Measurements from ENCODE around the gene CHAF1A.

CHAF1A gene

DNA sequence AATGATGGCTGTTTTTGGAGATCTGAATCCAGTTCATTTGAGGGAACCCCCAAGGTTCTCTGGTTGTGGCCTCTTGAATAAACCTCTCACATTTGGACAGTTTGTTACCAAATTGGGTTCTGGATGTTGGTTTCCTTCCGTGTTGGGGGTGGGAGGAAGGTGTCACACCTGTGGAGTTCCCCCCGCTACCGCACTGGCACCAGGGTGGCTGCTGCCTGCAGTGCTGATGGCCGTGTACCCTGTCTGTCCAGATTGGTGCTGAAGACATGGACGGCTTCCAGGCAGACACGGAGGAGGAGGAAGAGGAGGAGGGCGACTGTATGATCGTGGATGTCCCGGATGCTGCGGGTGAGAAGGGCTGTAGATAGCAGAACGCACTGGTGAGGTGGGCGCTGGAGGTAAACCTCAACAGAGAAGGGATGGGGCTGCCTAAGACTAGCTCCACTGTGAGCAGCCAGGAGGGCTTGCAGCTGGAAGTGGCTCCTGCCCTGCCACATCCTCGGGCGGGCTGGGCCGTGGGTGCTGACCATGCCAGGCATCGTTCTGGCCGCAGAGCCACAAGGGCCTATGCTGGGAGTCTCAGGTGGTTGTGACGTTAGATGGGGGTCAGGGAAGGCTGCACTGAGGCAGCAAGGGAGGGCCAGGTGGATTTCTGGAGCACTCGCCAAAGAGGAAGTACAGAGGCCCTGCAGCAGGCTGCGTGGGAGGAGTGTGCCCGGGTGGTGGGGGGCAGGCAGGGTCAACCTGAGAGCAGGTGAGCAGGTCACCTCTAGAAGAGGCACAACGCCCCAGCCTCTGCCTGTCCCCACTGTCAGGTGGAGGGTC is 39.8 kb downstream of the CHAF1A start:
- TF ChIP-seq FOXP2 (optimal IDR thresholded peaks at IDR 0.05; ENCODE audit: borderline replicate concordance, extremely low read depth, extremely low read length, insufficient read depth), result no peak
- TF ChIP-seq POLR2AphosphoS5 (IDR thresholded peaks at IDR 0.05; ENCODE audit: low read depth, low read length), result peak; percentile 36; the same call in 1 of the 2 replicates

DNA sequence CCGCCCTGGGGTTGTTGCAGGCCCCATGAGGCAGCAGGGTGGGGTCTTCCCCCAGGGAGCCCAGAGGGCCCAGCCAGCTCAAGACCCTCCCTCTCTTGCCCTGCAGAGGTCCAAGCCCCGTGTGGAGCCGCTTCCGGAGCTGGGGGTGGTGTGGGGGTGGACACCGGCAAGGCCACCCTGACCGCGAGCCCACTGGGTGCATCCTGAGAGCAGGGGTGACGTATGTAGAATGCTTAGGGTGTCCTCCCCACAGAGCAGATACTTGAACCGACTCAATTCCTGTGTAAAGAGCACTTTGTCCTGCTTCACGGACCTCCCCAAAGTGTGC is 40.3 kb downstream of the CHAF1A start:
- TF ChIP-seq POLR2AphosphoS5 (IDR thresholded peaks at IDR 0.05; ENCODE audit: low read depth, low read length) (0 out of 2 replicates have a peak, but pooled peaks have one; percentile 7), TAF1 (IDR thresholded peaks at IDR 0.05; ENCODE audit: borderline replicate concordance, insufficient read depth, low read length) (no peak)

DNA sequence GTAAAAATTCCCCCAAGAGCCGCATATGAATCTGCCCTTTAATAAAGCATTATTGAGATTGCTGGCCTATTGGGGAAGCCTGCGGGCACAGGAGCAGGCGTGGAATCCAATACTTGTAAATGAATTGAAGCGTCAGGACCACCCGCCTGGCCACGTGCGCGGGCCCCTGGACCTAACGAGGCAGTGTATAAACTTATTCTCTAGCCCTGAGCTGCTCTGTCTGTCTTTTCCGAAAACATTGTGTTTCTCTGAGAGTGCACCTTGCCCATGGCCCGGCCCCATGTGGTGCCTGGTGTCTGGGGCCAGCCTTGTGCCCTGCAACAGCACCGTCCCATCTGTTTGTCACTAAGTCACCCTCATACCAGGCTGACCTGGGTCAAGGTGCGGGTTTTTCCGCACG is 40.7 kb downstream of the CHAF1A start:
- TF ChIP-seq POLR2AphosphoS5 (IDR thresholded peaks at IDR 0.05; ENCODE audit: low read depth, low read length) (no peak), SIN3A (IDR thresholded peaks at IDR 0.05; ENCODE audit: borderline replicate concordance, insufficient read depth, low read length) (no peak), FOXP2 (optimal IDR thresholded peaks at IDR 0.05; ENCODE audit: borderline replicate concordance, extremely low read depth, extremely low read length, insufficient read depth) (no peak)

DNA sequence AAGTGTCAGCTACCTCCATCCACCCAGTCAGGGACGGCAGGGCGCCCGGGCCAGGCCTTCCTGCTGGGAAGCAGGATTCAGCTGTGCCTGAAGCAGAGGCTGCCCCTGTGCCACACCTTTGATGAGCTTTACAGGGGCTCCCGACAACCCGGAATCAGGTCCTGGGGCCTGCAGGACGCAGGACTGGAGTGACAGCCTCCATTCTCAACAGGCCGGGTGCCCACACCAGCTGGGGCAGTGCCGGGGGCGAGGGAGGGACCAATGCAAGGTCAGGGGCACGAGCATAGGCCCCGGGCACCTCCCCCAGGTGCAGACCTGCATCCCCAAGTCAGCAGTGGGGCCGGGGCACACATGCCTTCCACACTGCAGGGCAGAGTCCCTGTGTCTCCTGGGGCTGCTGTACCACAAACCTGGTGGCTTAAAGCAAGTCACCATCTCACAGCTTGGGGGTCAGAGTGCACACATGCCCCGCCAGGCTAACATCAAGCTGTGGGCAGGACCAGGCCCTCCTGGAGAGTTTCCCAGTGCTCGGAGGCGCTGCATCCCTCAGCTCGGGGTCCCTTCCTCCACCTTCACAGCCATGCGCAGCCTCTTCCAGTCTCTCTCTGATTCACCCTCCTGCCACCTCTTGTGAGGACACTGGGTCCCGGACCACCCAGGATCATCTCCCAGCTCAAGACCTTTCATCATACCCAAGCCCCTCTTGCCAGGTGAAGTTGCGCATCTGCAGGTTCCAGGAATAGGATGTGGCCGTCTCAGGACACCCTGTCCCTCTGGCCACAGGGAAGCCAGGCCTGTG is 41.7 kb downstream of the CHAF1A start:
- TF ChIP-seq SIN3A (IDR thresholded peaks at IDR 0.05; ENCODE audit: borderline replicate concordance, insufficient read depth, low read length) (no peak), TAF1 (IDR thresholded peaks at IDR 0.05; ENCODE audit: borderline replicate concordance, insufficient read depth, low read length) (no peak), FOXP2 (optimal IDR thresholded peaks at IDR 0.05; ENCODE audit: borderline replicate concordance, extremely low read depth, extremely low read length, insufficient read depth) (no peak), POLR2AphosphoS5 (IDR thresholded peaks at IDR 0.05; ENCODE audit: low read depth, low read length) (no peak; the same call in 1 of the 2 replicates)
- TF ChIP-seq, protein P1, sequence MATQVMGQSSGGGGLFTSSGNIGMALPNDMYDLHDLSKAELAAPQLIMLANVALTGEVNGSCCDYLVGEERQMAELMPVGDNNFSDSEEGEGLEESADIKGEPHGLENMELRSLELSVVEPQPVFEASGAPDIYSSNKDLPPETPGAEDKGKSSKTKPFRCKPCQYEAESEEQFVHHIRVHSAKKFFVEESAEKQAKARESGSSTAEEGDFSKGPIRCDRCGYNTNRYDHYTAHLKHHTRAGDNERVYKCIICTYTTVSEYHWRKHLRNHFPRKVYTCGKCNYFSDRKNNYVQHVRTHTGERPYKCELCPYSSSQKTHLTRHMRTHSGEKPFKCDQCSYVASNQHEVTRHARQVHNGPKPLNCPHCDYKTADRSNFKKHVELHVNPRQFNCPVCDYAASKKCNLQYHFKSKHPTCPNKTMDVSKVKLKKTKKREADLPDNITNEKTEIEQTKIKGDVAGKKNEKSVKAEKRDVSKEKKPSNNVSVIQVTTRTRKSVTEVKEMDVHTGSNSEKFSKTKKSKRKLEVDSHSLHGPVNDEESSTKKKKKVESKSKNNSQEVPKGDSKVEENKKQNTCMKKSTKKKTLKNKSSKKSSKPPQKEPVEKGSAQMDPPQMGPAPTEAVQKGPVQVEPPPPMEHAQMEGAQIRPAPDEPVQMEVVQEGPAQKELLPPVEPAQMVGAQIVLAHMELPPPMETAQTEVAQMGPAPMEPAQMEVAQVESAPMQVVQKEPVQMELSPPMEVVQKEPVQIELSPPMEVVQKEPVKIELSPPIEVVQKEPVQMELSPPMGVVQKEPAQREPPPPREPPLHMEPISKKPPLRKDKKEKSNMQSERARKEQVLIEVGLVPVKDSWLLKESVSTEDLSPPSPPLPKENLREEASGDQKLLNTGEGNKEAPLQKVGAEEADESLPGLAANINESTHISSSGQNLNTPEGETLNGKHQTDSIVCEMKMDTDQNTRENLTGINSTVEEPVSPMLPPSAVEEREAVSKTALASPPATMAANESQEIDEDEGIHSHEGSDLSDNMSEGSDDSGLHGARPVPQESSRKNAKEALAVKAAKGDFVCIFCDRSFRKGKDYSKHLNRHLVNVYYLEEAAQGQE (IDR thresholded peaks at IDR 0.05; ENCODE audit: insufficient read depth in 1 of 2, low read depth in 2 of 2, low read length in 2 of 2), result no peak

DNA sequence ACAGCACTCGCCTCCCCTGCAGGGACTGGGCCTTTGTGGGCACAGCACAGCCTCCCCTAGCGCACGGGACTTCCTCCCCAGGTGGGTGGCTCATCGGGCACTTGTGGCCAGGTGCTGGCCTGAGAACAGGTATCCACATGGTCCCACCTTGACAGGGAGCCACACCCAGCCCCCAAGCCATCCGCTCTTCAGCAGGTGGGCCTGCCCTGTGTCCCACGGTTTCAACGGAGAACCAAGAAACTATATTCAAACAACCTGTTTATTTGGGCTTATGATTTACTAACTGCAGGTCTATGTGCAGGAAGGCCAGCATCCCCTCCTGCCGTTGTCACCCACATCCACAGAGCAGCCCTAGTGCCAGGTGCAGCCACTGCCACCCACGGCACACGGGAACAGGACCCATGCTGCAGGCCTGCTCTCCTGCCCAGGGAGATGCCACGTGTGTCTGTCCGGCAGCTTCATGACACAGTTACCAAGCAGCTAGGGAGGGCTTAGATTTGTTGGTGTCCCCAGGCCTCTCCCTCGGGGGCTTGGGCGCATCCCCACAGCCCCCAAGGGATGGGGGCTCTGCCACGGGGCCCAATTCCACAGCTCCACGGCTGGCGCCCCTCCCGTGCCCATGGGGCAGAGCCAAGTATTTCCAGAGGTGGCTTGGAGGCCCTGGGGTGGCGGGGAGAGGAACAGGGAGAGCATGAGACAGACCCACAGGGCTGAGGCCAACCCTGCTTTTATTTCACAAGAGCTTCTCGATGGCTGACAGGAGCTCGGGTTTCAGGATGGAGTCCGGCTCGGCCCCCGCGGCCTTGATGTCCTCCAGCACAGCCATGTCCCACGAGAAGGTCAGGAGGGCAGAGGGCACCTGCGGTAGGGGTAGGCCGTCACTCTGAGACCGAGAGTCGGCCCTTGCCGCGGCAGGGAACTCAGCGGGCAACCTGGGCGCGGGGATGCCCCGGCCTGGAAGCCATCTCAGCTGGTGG is 42.6 kb downstream of the CHAF1A start:
- TF ChIP-seq SIN3A (IDR thresholded peaks at IDR 0.05; ENCODE audit: borderline replicate concordance, insufficient read depth, low read length) (no peak), FOXP2 (optimal IDR thresholded peaks at IDR 0.05; ENCODE audit: borderline replicate concordance, extremely low read depth, extremely low read length, insufficient read depth) (no peak), POLR2AphosphoS5 (IDR thresholded peaks at IDR 0.05; ENCODE audit: low read depth, low read length) (no peak), TAF1 (IDR thresholded peaks at IDR 0.05; ENCODE audit: borderline replicate concordance, insufficient read depth, low read length) (no peak)
- TF ChIP-seq, protein P1 (IDR thresholded peaks at IDR 0.05; ENCODE audit: insufficient read depth in 1 of 2, low read depth in 2 of 2, low read length in 2 of 2), result no peak

DNA sequence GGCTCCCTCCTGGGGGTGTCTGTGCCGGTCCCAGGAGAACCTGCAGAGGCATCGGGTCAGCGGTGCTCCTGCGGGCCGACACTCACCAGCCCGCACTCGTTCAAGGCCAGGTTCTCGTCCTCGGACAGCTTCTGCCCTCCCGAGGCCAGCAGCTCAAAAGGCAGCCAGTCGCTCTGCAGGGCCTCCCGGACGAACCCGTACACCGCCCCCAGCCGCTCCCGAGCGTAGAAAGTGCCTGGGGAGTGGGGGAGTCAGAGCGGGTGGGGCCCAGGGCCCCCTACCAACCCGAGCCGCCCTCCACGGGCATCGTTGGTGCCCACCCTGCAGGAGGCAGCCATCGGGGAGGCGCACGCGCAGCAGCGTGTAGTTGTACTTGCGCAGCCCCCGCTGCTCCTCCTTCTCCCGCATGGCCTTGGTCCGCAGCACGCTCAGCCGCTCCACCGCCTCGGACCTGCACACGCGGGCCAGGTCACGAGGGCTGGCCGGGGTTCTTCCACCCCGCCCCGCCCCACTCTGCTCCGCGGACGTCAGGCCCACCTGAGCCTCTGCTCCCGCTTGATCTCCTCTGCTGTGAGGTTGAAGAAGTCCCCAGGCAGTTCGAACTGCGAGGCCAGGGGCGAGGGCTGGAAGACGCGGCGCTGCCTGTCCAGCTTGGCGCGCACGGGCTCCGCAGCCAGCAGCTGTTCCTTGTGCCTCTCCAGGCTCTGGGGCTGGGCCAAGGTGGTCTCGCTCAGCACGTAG is 43.7 kb downstream of the CHAF1A start:
- TF ChIP-seq POLR2AphosphoS5 (IDR thresholded peaks at IDR 0.05; ENCODE audit: low read depth, low read length), result no peak
- TF ChIP-seq FOXP2 (optimal IDR thresholded peaks at IDR 0.05; ENCODE audit: borderline replicate concordance, extremely low read depth, extremely low read length, insufficient read depth), result no peak
- no peak for TF ChIP-seq TAF1 (IDR thresholded peaks at IDR 0.05; ENCODE audit: borderline replicate concordance, insufficient read depth, low read length)
- TF ChIP-seq, protein P1 (IDR thresholded peaks at IDR 0.05; ENCODE audit: insufficient read depth in 1 of 2, low read depth in 2 of 2, low read length in 2 of 2), result no peak
- no peak for TF ChIP-seq SIN3A (IDR thresholded peaks at IDR 0.05; ENCODE audit: borderline replicate concordance, insufficient read depth, low read length)

All from PFSK-1 (cell line).